Measurements from ENCODE around the gene IL22RA2. TPM values are rescaled to one million over a fixed set of nuclear protein-coding genes. Genes with fewer than 3 reads are reported as not detected.

IL22RA2 gene, protein sequence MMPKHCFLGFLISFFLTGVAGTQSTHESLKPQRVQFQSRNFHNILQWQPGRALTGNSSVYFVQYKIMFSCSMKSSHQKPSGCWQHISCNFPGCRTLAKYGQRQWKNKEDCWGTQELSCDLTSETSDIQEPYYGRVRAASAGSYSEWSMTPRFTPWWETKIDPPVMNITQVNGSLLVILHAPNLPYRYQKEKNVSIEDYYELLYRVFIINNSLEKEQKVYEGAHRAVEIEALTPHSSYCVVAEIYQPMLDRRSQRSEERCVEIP
- not detected in 2 replicates for total RNA-seq

DNA sequence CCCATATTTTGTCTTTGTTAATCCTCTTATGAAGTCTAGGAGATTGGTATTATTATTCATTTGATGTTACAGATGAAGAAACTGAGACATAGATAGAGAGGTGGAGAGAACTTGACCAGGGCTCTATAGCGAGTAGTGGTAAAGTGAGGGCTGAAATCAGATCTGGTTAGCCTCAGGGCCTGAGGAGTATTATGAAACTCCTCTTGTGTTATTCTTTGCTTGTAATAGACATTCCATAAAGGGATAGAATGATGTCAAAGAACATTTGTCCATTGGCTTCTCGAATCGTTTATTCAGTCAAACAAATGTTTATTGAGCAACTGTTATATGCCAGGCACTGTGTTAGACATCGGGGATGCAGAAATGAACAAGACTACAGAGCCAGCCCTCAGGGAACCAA lies at the start of gene IL22RA2:
IL22RA2 (minus strand) TSS at position 144 of the 400 bp plus-strand sequence. CDS start 11,895 bp downstream, outside the sequence.

GRCh38 chr6:137218917-137219663 lies 45.6 kb upstream of the IL22RA2 start, which contains the start of gene IFNGR1:
IFNGR1 (minus strand) TSS chr6:137219385; CDS start chr6:137219327, 58 bp downstream.

Other genes with a start within 250 kb of the IL22RA2 start
- 0.07 and 0.20 TPM in 2 replicates for gene IL20RA, start 128.7 kb downstream of the IL22RA2 start, total RNA-seq
- gene IFNGR1, start 45.7 kb upstream of the IL22RA2 start, total RNA-seq: 63.1 and 64.3 TPM in 2 replicates